Astrocyte (in vitro differentiated cells and primary cell): ENCODE data around the gene HTRA1. TPM values are rescaled to one million over a fixed set of nuclear protein-coding genes. Genes with fewer than 3 reads are reported as not detected.

Source experiments
- DNase-seq: peaks from one replicate; pipeline ENCODE4 v3.0.0-alpha.2; 2010; ENCODE audit warnings: low read depth
- FAIRE-seq: peaks from 2 replicates; lab custom pipeline; 2011; peaks lifted over from hg19 to GRCh38; lab: Jason Lieb, UNC
- H2AFZ ChIP-seq: 2 replicates; pipeline ENCODE4 v1.6.0; 2012; ENCODE audit warnings: low read depth, low read length, inconsistent platforms
- H3K27ac ChIP-seq: 2 replicates; pipeline ENCODE4 v1.5.1; 2011; ENCODE audit warnings: low read depth, low read length, inconsistent platforms
- H3K27me3 ChIP-seq: 2 replicates; pipeline ENCODE4 v1.6.0; 2011; ENCODE audit warnings: low read length, inconsistent platforms; ENCODE audit not compliant: insufficient read depth
- H3K36me3 ChIP-seq: 2 replicates; pipeline ENCODE4 v1.5.1; 2011; ENCODE audit warnings: low read length, inconsistent platforms; ENCODE audit not compliant: insufficient read depth
- H3K4me1 ChIP-seq: 2 replicates; pipeline ENCODE4 v1.5.1; 2011; ENCODE audit warnings: low read length, inconsistent platforms; ENCODE audit not compliant: insufficient read depth
- H3K4me2 ChIP-seq: 2 replicates; pipeline ENCODE4 v1.6.0; 2012; ENCODE audit warnings: low read length, inconsistent platforms
- H3K4me3 ChIP-seq: 2 replicates; pipeline ENCODE4 v1.5.1; 2011; ENCODE audit warnings: low read depth, mild to moderate bottlenecking, low read length, inconsistent platforms; ENCODE audit not compliant: insufficient read depth
- H3K79me2 ChIP-seq: 2 replicates; pipeline ENCODE4 v1.6.0; 2012; ENCODE audit warnings: mild to moderate bottlenecking, low read length, inconsistent platforms; ENCODE audit not compliant: insufficient read depth
- H3K9ac ChIP-seq: 2 replicates; pipeline ENCODE4 v1.6.0; 2012; ENCODE audit warnings: mild to moderate bottlenecking, low read length, inconsistent platforms
- H3K9me3 ChIP-seq: 2 replicates; pipeline ENCODE4 v1.5.1; 2012; ENCODE audit warnings: low read depth, mild to moderate bottlenecking, low read length, inconsistent platforms; ENCODE audit not compliant: insufficient read depth
- H4K20me1 ChIP-seq: 2 replicates; pipeline ENCODE4 v1.6.0; 2012; ENCODE audit warnings: low read length, inconsistent platforms; ENCODE audit not compliant: insufficient read depth
- H3K27ac Mint-ChIP-seq: one replicate; pipeline ENCODE4 v1.8.0; 2021; ENCODE audit warnings: mild to moderate bottlenecking, mixed read lengths; ENCODE audit not compliant: unreplicated experiment
- H3K27me3 Mint-ChIP-seq: one replicate; pipeline ENCODE4 v1.8.0; 2021; ENCODE audit warnings: low read depth, mixed read lengths; ENCODE audit not compliant: unreplicated experiment
- H3K36me3 Mint-ChIP-seq: one replicate; pipeline ENCODE4 v1.8.0; 2021; ENCODE audit warnings: low read depth, mixed read lengths; ENCODE audit not compliant: unreplicated experiment
- H3K4me1 Mint-ChIP-seq: one replicate; pipeline ENCODE4 v1.8.0; 2021; ENCODE audit warnings: low read depth, mixed read lengths; ENCODE audit not compliant: unreplicated experiment
- H3K4me3 Mint-ChIP-seq: one replicate; pipeline ENCODE4 v1.8.0; 2021; ENCODE audit warnings: mild to moderate bottlenecking, moderate library complexity, mixed read lengths; ENCODE audit not compliant: unreplicated experiment
- H3K9me3 Mint-ChIP-seq: one replicate; pipeline ENCODE4 v1.8.0; 2021; ENCODE audit warnings: mild to moderate bottlenecking, mixed read lengths; ENCODE audit not compliant: unreplicated experiment
- EZH2 ChIP-seq: IDR thresholded peaks from 2 replicates; pipeline ENCODE4 v1.6.1; 2012; ENCODE audit warnings: mild to moderate bottlenecking, low read length, inconsistent platforms; ENCODE audit not compliant: insufficient read depth
- total RNA-seq: library from RNA; stranded (reverse); gene quantifications from 2 replicates; pipeline ENCODE4 v1.2.1, GENCODE V29; 2021
- TF ChIP-seq, protein P1 (sequence below): IDR thresholded peaks from 2 replicates; pipeline ENCODE4 v1.5.1; 2011; ENCODE audit warnings: low read depth, mild to moderate bottlenecking, inconsistent platforms, low read length, moderate library complexity; ENCODE audit not compliant: insufficient read depth

HTRA1 gene
- total RNA-seq, 1 donor from 2014 or later = 34.9 TPM

- Histone ChIP-seq H3K27me3 (peaks cover 22% of the 10 kb centered on the region), H3K79me2 (no peaks in the 10 kb centered on the region), H2AFZ (no peak overlapping the region), H3K4me3 (no peak overlapping the region), H3K9ac (no peak overlapping the region), H3K4me1 (no peaks in the 10 kb centered on the region), H4K20me1 (no peaks in the 10 kb centered on the region), H3K9me3 (no peaks in the 10 kb centered on the region), H3K36me3 (no peaks in the 10 kb centered on the region), H3K27ac (no peak overlapping the region), H3K4me2 (no peak overlapping the region)
- no peak for TF ChIP-seq EZH2
- TF ChIP-seq, protein P1, sequence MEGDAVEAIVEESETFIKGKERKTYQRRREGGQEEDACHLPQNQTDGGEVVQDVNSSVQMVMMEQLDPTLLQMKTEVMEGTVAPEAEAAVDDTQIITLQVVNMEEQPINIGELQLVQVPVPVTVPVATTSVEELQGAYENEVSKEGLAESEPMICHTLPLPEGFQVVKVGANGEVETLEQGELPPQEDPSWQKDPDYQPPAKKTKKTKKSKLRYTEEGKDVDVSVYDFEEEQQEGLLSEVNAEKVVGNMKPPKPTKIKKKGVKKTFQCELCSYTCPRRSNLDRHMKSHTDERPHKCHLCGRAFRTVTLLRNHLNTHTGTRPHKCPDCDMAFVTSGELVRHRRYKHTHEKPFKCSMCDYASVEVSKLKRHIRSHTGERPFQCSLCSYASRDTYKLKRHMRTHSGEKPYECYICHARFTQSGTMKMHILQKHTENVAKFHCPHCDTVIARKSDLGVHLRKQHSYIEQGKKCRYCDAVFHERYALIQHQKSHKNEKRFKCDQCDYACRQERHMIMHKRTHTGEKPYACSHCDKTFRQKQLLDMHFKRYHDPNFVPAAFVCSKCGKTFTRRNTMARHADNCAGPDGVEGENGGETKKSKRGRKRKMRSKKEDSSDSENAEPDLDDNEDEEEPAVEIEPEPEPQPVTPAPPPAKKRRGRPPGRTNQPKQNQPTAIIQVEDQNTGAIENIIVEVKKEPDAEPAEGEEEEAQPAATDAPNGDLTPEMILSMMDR = no peak
- no peak overlapping the region for H3K4me3 Mint-ChIP-seq
- no peak overlapping the region for H3K27ac Mint-ChIP-seq
- FAIRE-seq (no peak), DNase-seq (no peak)
- peaks cover 2% of the 10 kb centered on the region for H3K4me1 Mint-ChIP-seq
- H3K9me3 Mint-ChIP-seq = peaks cover 6% of the 10 kb centered on the region
- H3K36me3 Mint-ChIP-seq = no peaks in the 10 kb centered on the region
- H3K27me3 Mint-ChIP-seq = peaks cover 37% of the 10 kb centered on the region
These were observed 69.9 kb downstream of the HTRA1 start for GRCh38 chr10:122531261-122531660.

DNA sequence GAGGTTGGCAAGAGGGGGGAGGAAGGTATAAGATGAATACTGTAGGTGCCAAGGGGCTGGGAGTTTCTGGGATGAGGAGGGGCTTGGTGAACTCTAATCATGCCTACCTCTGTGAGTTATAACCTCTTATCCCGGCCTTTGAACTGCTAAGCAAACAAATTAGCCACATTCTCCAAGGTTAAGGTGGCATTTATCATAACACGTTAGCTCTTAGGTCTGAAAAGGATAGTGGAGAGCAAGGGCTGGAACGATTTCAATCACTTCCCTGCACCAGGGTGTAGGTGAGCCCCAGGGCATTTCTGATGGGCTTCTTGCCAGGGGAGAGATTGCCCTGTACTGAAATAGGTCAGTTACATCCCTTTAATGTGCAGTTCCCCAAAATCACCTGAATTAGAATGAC lies 70.6 kb downstream of the HTRA1 start:
- Histone ChIP-seq H2AFZ (no peak overlapping the region), H3K79me2 (no peaks in the 10 kb centered on the region), H3K4me3 (no peak overlapping the region), H3K9ac (no peak overlapping the region), H3K4me2 (no peak overlapping the region), H3K27ac (no peak overlapping the region), H3K36me3 (no peaks in the 10 kb centered on the region), H3K4me1 (no peaks in the 10 kb centered on the region), H4K20me1 (no peaks in the 10 kb centered on the region), H3K9me3 (no peaks in the 10 kb centered on the region), H3K27me3 (peaks cover 21% of the 10 kb centered on the region)
- no peak overlapping the region for H3K4me3 Mint-ChIP-seq
- peaks cover 31% of the 10 kb centered on the region for H3K27me3 Mint-ChIP-seq
- FAIRE-seq = no peak
- no peak overlapping the region for H3K27ac Mint-ChIP-seq
- no peaks in the 10 kb centered on the region for H3K36me3 Mint-ChIP-seq
- TF ChIP-seq, protein P1 = no peak
- TF ChIP-seq EZH2 = no peak
- DNase-seq = no peak
- peaks cover 6% of the 10 kb centered on the region for H3K9me3 Mint-ChIP-seq
- peaks cover 2% of the 10 kb centered on the region for H3K4me1 Mint-ChIP-seq

- Mint-ChIP-seq H3K9me3 (peaks cover 6% of the 10 kb centered on the region), H3K4me1 (peaks cover 2% of the 10 kb centered on the region), H3K27me3 (peaks cover 31% of the 10 kb centered on the region), H3K36me3 (no peaks in the 10 kb centered on the region), H3K27ac (no peak overlapping the region), H3K4me3 (no peak overlapping the region)
- no peaks in the 10 kb centered on the region for H3K9me3 ChIP-seq
- TF ChIP-seq, protein P1 = no peak
- no peaks in the 10 kb centered on the region for H3K36me3 ChIP-seq
- no peak overlapping the region for H3K4me2 ChIP-seq
- H3K4me3 ChIP-seq = no peak overlapping the region
- H4K20me1 ChIP-seq = no peaks in the 10 kb centered on the region
- no peak overlapping the region for H2AFZ ChIP-seq
- H3K27me3 ChIP-seq = peaks cover 21% of the 10 kb centered on the region
- no peak overlapping the region for H3K9ac ChIP-seq
- H3K79me2 ChIP-seq = no peaks in the 10 kb centered on the region
- DNase-seq = no peak
- no peak for FAIRE-seq
- H3K4me1 ChIP-seq = no peaks in the 10 kb centered on the region
- H3K27ac ChIP-seq = no peak overlapping the region
These were observed 71.4 kb downstream of the HTRA1 start for GRCh38 chr10:122532601-122533296.
